ENCODE measurements around the gene NAT14. TPM values are rescaled to one million over a fixed set of nuclear protein-coding genes. Genes with fewer than 3 reads are reported as not detected.

NAT14 gene
- polyA plus RNA-seq, 1 donor (not counting 4 experiments of a cell fraction or from before 2014, with no cell fraction given), result 11.0 TPM

DNA sequence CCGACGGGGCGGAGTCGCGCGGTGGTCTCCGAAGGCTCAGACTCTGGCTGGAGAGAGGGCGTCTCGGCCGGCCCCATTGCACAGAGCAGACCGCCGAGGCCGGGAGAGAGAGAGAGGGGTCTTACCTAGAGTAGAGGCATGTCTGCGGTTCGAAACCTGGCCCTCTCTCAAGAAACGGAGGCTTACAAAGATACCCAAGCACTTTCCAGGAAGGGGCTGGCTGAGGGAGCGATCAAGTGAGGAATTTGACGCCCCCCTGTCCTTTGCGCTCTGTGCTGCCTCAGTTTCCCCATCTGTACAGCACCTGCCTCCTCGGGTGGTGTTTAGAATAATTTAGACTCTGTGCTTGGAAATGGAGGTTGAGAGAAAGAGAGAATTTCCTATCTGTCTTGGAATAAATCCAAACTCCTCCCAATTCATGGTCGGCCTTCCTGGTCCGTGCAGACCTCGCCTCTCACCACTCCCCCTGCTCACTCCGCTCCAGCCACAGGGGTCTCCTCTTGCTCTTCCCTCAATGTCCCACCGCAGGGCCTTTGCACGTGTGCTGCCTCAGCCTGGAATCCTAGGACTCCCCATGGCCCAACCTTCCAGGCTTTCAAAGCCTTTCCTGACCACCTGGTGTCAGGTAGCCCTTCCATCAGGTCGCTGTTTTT, 22.9 kb upstream of the NAT14 start:
- no peaks in the 10 kb centered on the region for H3K36me3 ChIP-seq (ENCODE audit: control insufficient read depth in 2 of 2, extremely low read depth in 1 of 2, insufficient read depth in 2 of 2, low read length in 2 of 2)
- H3K4me1 ChIP-seq (ENCODE audit: control insufficient read depth, extremely low read depth, insufficient read depth, low read length), result peaks cover 9% of the 10 kb centered on the region
- FAIRE-seq (no peak), DNase-seq (ENCODE audit: low read depth, low spot score) (no peak)
- H3K9me3 ChIP-seq (ENCODE audit: control insufficient read depth, low read depth, low read length), result no peaks in the 10 kb centered on the region
- H4K20me1 ChIP-seq (ENCODE audit: control insufficient read depth, extremely low read depth, insufficient read depth, low read length), result no peaks in the 10 kb centered on the region
- peak overlapping the region; percentile 88 for H3K9ac ChIP-seq (ENCODE audit: control insufficient read depth, extremely low read depth, insufficient read depth, low read length)
- peak overlapping the region; percentile 75 to 92 (median 78) for H3K4me3 ChIP-seq (ENCODE audit: control insufficient read depth in 2 of 3, extremely low read depth in 1 of 3, insufficient read depth in 2 of 3, low read depth in 1 of 3, low read length in 3 of 3)
- TF ChIP-seq, protein P1, sequence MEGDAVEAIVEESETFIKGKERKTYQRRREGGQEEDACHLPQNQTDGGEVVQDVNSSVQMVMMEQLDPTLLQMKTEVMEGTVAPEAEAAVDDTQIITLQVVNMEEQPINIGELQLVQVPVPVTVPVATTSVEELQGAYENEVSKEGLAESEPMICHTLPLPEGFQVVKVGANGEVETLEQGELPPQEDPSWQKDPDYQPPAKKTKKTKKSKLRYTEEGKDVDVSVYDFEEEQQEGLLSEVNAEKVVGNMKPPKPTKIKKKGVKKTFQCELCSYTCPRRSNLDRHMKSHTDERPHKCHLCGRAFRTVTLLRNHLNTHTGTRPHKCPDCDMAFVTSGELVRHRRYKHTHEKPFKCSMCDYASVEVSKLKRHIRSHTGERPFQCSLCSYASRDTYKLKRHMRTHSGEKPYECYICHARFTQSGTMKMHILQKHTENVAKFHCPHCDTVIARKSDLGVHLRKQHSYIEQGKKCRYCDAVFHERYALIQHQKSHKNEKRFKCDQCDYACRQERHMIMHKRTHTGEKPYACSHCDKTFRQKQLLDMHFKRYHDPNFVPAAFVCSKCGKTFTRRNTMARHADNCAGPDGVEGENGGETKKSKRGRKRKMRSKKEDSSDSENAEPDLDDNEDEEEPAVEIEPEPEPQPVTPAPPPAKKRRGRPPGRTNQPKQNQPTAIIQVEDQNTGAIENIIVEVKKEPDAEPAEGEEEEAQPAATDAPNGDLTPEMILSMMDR (optimal IDR thresholded peaks at IDR 0.05 in 1 of 3, IDR thresholded peaks at IDR 0.05 in 1 of 3, conservative IDR thresholded peaks at IDR 0.05 in 1 of 3; ENCODE audit: extremely low read depth in 1 of 3, insufficient read depth in 2 of 3, low read length in 3 of 3), result no peak
- no peak for TF ChIP-seq EZH2 (IDR thresholded peaks at IDR 0.05; ENCODE audit: low read length)
- H2AFZ ChIP-seq (ENCODE audit: control insufficient read depth, low read length), result peak overlapping the region; percentile 95
- peak overlapping the region; percentile 71 for H3K27ac ChIP-seq (ENCODE audit: control insufficient read depth, insufficient read depth, low read length)
- H3K79me2 ChIP-seq (ENCODE audit: control insufficient read depth, insufficient read depth, low read length), result no peaks in the 10 kb centered on the region
- peak overlapping the region; percentile 96 for H3K4me2 ChIP-seq (ENCODE audit: control insufficient read depth, extremely low read depth, insufficient read depth, low read depth, low read length)
- dilution Hi-C loops (cut with MboI; ENCODE audit: extremely low pct_ligation_motif_present, low sequenced_read_pairs), result no loop called here
- no peaks in the 10 kb centered on the region for H3K27me3 ChIP-seq (ENCODE audit: control insufficient read depth, extremely low read depth, insufficient read depth, low read length)
- H3K9me1 ChIP-seq (ENCODE audit: control insufficient read depth, extremely low read depth, insufficient read depth, low read length), result no peaks in the 10 kb centered on the region

GRCh38 chr19:55462722-55463121, 22.3 kb upstream of the NAT14 start:
- no peak overlapping the region for H3K4me3 ChIP-seq (ENCODE audit: control insufficient read depth in 2 of 3, extremely low read depth in 1 of 3, insufficient read depth in 2 of 3, low read depth in 1 of 3, low read length in 3 of 3)
- H3K27ac ChIP-seq (ENCODE audit: control insufficient read depth, insufficient read depth, low read length), result no peak overlapping the region
- dilution Hi-C loops (cut with MboI; ENCODE audit: extremely low pct_ligation_motif_present, low sequenced_read_pairs), result no loop called here
- FAIRE-seq (no peak), DNase-seq (ENCODE audit: low read depth, low spot score) (no peak)
- no peak overlapping the region for H2AFZ ChIP-seq (ENCODE audit: control insufficient read depth, low read length)
- no peaks in the 10 kb centered on the region for H3K27me3 ChIP-seq (ENCODE audit: control insufficient read depth, extremely low read depth, insufficient read depth, low read length)
- H3K36me3 ChIP-seq (ENCODE audit: control insufficient read depth in 2 of 2, extremely low read depth in 1 of 2, insufficient read depth in 2 of 2, low read length in 2 of 2), result no peaks in the 10 kb centered on the region
- H3K9me3 ChIP-seq (ENCODE audit: control insufficient read depth, low read depth, low read length), result no peaks in the 10 kb centered on the region
- H3K4me2 ChIP-seq (ENCODE audit: control insufficient read depth, extremely low read depth, insufficient read depth, low read depth, low read length), result peak overlapping the region; percentile 96
- H3K9me1 ChIP-seq (ENCODE audit: control insufficient read depth, extremely low read depth, insufficient read depth, low read length), result no peaks in the 10 kb centered on the region
- peaks cover 9% of the 10 kb centered on the region for H3K4me1 ChIP-seq (ENCODE audit: control insufficient read depth, extremely low read depth, insufficient read depth, low read length)
- TF ChIP-seq EZH2 (IDR thresholded peaks at IDR 0.05; ENCODE audit: low read length), result no peak
- TF ChIP-seq, protein P1 (optimal IDR thresholded peaks at IDR 0.05 in 1 of 3, IDR thresholded peaks at IDR 0.05 in 1 of 3, conservative IDR thresholded peaks at IDR 0.05 in 1 of 3; ENCODE audit: extremely low read depth in 1 of 3, insufficient read depth in 2 of 3, low read length in 3 of 3), result no peak
- no peaks in the 10 kb centered on the region for H4K20me1 ChIP-seq (ENCODE audit: control insufficient read depth, extremely low read depth, insufficient read depth, low read length)
- H3K79me2 ChIP-seq (ENCODE audit: control insufficient read depth, insufficient read depth, low read length), result no peaks in the 10 kb centered on the region
- H3K9ac ChIP-seq (ENCODE audit: control insufficient read depth, extremely low read depth, insufficient read depth, low read length), result no peak overlapping the region

All from keratinocyte (primary cell).